GM12878 (cell line): ENCODE data around the gene APLP2. TPM values are rescaled to one million over a fixed set of nuclear protein-coding genes. Genes with fewer than 3 reads are reported as not detected.

Experiments used
- ATAC-seq: fragments of 200-7000 bp; cut with Tn5 transposase; 3 replicates; pipeline ENCODE4 v1.9.1; 2020; ENCODE audit warnings: mild to moderate bottlenecking, moderate library complexity
- BruUV-seq: library from RNA; stranded (reverse); fragments of 400-500 nt; replicated peaks from 2 replicates; lab custom pipeline; 2021; lab: Mats Ljungman, UMichigan
- CTCF ChIA-PET: fragments of 300-600 bp; sonication (Branson Sonifier 250); formaldehyde crosslinking; extraction: SDS; loops from one replicate; lab custom pipeline; 2021; ENCODE audit warnings: inconsistent platforms; lab: Yijun Ruan, JAX
- POLR2A ChIA-PET: fragments of 350-600 bp; formaldehyde crosslinking; extraction: SDS; loops from one replicate; lab custom pipeline; 2021; ENCODE audit warnings: inconsistent platforms; lab: Charles Lee
- RAD21 ChIA-PET: fragments of 300-600 bp; sonication (Branson Sonifier 250); formaldehyde crosslinking; loops from one replicate; lab custom pipeline; 2023; ENCODE audit warnings: antibody characterized with exemption; ENCODE audit not compliant: unreplicated experiment; lab: Charles Lee
- SMC1A ChIA-PET: fragments of 300-600 bp; sonication (Branson Sonifier 250); formaldehyde crosslinking; loops from one replicate; lab custom pipeline; 2023; ENCODE audit not compliant: unreplicated experiment, uncharacterized antibody; lab: Charles Lee
- DNase-seq: peaks from one replicate; pipeline ENCODE4 v3.0.0-alpha.2; 2011; ENCODE audit warnings: low read depth, low spot score
- FAIRE-seq: peaks from 3 replicates; lab custom pipeline; 2011; peaks lifted over from hg19 to GRCh38; lab: Jason Lieb, UNC
- H2AFZ ChIP-seq: 2 replicates; pipeline ENCODE4 v1.6.0; 2011; ENCODE audit warnings: low read depth, low read length, control low read depth; ENCODE audit not compliant: control insufficient read depth
- H3K27ac ChIP-seq: 2 replicates; pipeline ENCODE4 v1.5.1; 2011; ENCODE audit warnings: control low read depth; ENCODE audit not compliant: control insufficient read depth, insufficient read depth
- H3K27me3 ChIP-seq, 2 experiments: replicated peaks in 1 of 2; 2 replicates each; pipeline versions ENCODE4 v1.6.0 to v1.6.1; 2011; ENCODE audit warnings: low read length in 1 of 2; ENCODE audit not compliant: control insufficient read depth in 2 of 2, insufficient read depth in 2 of 2
- H3K36me3 ChIP-seq, 2 experiments: 2 replicates each; pipeline ENCODE4 v1.5.1; 2011; ENCODE audit warnings: low read length in 1 of 2; ENCODE audit not compliant: control insufficient read depth in 2 of 2, insufficient read depth in 2 of 2
- H3K4me1 ChIP-seq: 2 replicates; pipeline ENCODE4 v1.6.1; 2011; ENCODE audit warnings: mild to moderate bottlenecking, low read length, moderate library complexity, mixed read lengths; ENCODE audit not compliant: control insufficient read depth, insufficient read depth
- H3K4me2 ChIP-seq: 2 replicates; pipeline ENCODE4 v1.6.0; 2011; ENCODE audit warnings: control low read depth; ENCODE audit not compliant: control insufficient read depth, insufficient read depth
- H3K4me3 ChIP-seq: fragments of 200-600 bp; sonication (generic); 2 replicates; pipeline ENCODE4 v1.5.1; 2016
- H3K79me2 ChIP-seq: 2 replicates; pipeline ENCODE4 v1.6.0; 2011; ENCODE audit warnings: low read length; ENCODE audit not compliant: control insufficient read depth, insufficient read depth
- H3K9ac ChIP-seq: 2 replicates; pipeline ENCODE4 v1.8.0; 2011; ENCODE audit warnings: low read length, control low read depth, mixed read lengths; ENCODE audit not compliant: control insufficient read depth, insufficient read depth
- H3K9me3 ChIP-seq: replicated peaks from 3 replicates; pipeline ENCODE4 v1.5.1; 2011; ENCODE audit warnings: mild to moderate bottlenecking, low read length; ENCODE audit not compliant: control insufficient read depth, insufficient read depth
- H4K20me1 ChIP-seq: 2 replicates; pipeline ENCODE4 v1.6.0; 2011; ENCODE audit not compliant: control insufficient read depth, insufficient read depth
- BCL3 ChIP-seq: IDR thresholded peaks from 2 replicates; pipeline ENCODE4 v1.6.1; 2011; ENCODE audit warnings: borderline replicate concordance, low read depth, mild to moderate bottlenecking, moderate library complexity, low read length; ENCODE audit not compliant: insufficient read depth, poor library complexity, severe bottlenecking
- PAX8 ChIP-seq: fragments of 450-650 bp; IDR thresholded peaks from 2 replicates; pipeline ENCODE4 v1.6.1; 2017; ENCODE audit warnings: mild to moderate bottlenecking, moderate library complexity
- STAT3 ChIP-seq: IDR thresholded peaks from 2 replicates; pipeline ENCODE4 v1.6.1; 2011; ENCODE audit warnings: low read depth, low read length, improper control_type of control experiment
- WGBS: methylation state at CpG from one replicate; pipeline ENCODE4 v1.1.6; 2016; ENCODE audit warnings: low lambda C conversion rate; ENCODE audit not compliant: insufficient replicate concordance, insufficient coverage; ENCODE audit errors: missing lambda C conversion rate; 5-methylcytosine and 5-hydroxymethylcytosine counted together
- in situ Hi-C: fragments of 300-500 bp; cut with MboI; formaldehyde crosslinking; loops from 9 replicates; pipeline ENCODE4 v1.14.3; 2018; ENCODE audit warnings: mixed read lengths
- intact Hi-C: fragments of 100-400 bp; cut with micrococcal nuclease; formaldehyde crosslinking; loops from one replicate; pipeline ENCODE4 v1.14.2; 2022; ENCODE audit not compliant: unreplicated experiment
- polyA plus RNA-seq, 11 experiments: library from polyadenylated mRNA; depleted of rRNA in 4 of 11; unstranded in 6 of 11; stranded (reverse) in 5 of 11; fragments of >200 nt; fragmentation: Nextera tagmentation in 4 of 11; fragmentation: Illumina TruSeq in 1 of 11; extraction: Ambion mirVana in 4 of 11; extraction: Trizol in 1 of 11; gene quantifications; 1 replicate in 1 of 11; 2 replicates in 10 of 11; pipeline versions ENCODE4 v1.2.1 to v1.2.3, GENCODE V29; 2011 to 2016; ENCODE audit warnings: inconsistent platforms in 2 of 11, missing spikeins in 2 of 11, low read depth in 1 of 11
- total RNA-seq, 4 experiments: library from RNA; depleted of rRNA in 3 of 4; stranded (reverse); fragments of >200 nt in 3 of 4; fragmentation: Illumina TruSeq in 1 of 4; extraction: Trizol in 1 of 4; gene quantifications; 2 replicates each; pipeline versions ENCODE4 v1.2.1 to v1.2.3, GENCODE V29; 2013 to 2021

Gene APLP2
- total and polyA plus RNA-seq, 10 of the 15 experiments (the other 5 are each of a cell fraction or from before 2014, with no cell fraction given), result 2.3 to 38.8 (median 21.3) TPM

DNA sequence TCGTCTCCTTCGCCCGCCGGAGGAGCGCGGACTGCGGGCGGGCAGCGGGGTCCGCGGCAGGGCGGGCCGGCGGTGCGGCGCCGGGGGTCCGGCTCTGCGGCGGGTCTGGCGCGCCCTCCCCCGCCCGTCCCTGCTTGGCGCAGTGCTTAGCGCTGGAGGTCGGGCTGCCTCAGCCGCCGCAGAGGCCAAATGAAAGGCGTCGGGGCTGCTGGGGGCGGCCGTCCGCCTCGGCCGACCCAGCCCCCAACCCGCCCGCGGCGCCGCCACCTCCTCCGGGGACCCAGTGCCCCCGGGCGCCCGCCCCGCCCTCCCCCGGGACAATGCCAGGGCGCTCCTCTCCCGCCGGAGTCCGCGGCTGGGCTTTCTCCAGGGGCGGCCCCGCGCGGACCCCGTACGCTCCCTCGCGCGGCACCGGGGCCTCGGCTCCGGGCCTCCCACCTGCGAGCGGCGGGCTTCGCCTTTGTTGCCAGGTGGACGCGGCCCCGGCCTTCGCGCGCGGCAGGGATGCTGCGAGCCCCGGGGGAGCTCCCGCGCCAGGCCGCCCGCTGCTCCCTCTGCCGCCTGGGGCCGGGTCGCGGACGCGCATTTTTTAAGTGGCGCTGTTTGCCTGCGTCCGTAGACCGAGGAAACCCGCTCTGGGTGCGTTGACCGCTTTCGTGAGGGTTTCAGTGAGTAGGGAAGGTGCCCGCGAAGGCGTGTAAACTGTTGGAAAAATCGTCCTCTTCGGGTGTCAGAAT, 583 bp downstream of the APLP2 start (continued):
- no peak for TF ChIP-seq STAT3
- no peak for TF ChIP-seq PAX8

DNA sequence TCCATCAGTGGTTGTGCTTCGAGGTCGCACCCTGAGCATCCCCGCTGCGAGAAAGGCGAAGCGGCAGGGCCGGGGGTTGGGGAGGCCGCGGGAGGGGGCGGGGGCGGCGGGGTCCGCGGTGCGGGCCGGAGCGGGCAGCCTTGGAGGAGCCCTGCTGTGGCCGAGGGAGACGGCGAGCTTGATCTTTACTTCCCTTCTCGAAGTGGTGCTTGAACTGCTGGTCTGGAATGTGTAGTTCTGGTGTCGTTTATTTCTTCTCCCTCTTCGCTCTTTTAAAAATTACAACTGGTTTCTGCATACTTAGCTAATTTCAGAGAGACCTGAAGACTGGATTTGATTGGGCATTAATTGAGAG, 1.1 kb downstream of the APLP2 start:
- Histone ChIP-seq H2AFZ (peak overlapping the region; percentile 69), H3K4me2 (peak overlapping the region; percentile 87), H4K20me1 (no peaks in the 10 kb centered on the region), H3K79me2 (no peaks in the 10 kb centered on the region), H3K9me3 (no peaks in the 10 kb centered on the region), H3K36me3 (no peaks in the 10 kb centered on the region), H3K27me3 (peaks cover 0 to 3% of the 10 kb centered on the region in 2 experiments; a peak in 1 of 4 replicates), H3K27ac (no peak overlapping the region), H3K4me1 (no peaks in the 10 kb centered on the region), H3K9ac (peak overlapping the region; percentile 42; the same call in 1 of the 2 replicates), H3K4me3 (peak overlapping the region; percentile 76)
- in situ Hi-C loops (no loop called here), intact Hi-C loops (loop anchor here (5.0 kb wide), 1 partner anchor 61 kb away; no protein-coding TSS in a partner anchor)
- ChIA-PET SMC1A (interaction anchor here (0.5 to 2.3 kb wide), 18 partner anchors 16 to 753 kb away, joined by 3 to 14 read pairs (median 3); partner anchors contain the start of gene PRDM10), RAD21 (interaction anchor here (1.0 to 2.2 kb wide), 7 partner anchors 10 to 67 kb away, joined by 3 to 12 read pairs (median 4); partner anchors contain the start of gene PRDM10), CTCF (interaction anchor here (0.6 to 1.7 kb wide), 13 partner anchors 8 to 228 kb away, joined by 3 to 9 read pairs (median 4); no protein-coding TSS in a partner anchor), POLR2A (interaction anchor here (0.6 to 1.4 kb wide), 3 partner anchors 64 to 67 kb away, joined by 6 to 11 read pairs (median 6); no protein-coding TSS in a partner anchor)
- ATAC-seq (no peak), FAIRE-seq (no peak), DNase-seq (no peak)
- WGBS, result 6% methylated on average over 8 of the region's 23 CpGs
- no peak for TF ChIP-seq BCL3
- no TSS peak for BruUV-seq
